ENCODE measurements around the gene ZNF169. TPM values are rescaled to one million over a fixed set of nuclear protein-coding genes. Genes with fewer than 3 reads are reported as not detected.
"Not testable (repeated sequence)": the region's sequence is repeated elsewhere in the genome, so short reads cannot be mapped to it uniquely, and the experiment has no call there.

The ZNF169 gene
- total RNA-seq, 1 donor from 2014 or later = 3.8 TPM

DNA sequence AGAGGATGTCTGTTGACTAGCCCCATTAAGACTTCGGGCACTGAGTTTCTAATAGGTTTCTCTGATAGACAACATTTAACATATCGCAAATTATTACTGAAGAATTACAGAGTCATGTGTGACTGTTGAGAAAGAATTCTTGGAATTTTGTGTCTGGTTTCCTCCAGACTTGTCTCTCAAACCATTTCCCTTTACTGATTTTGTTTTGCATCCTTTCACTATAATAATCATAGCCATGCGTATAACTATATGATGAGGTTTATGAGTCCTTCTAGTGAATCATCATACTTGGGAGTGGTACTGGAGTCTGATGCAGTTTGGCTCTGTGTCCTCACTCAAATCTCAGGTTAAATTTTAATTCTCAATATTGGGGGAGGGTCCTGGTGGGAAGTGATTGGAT is 27.0 kb downstream of the ZNF169 start:
- DNase-seq (ENCODE audit: low read depth, low spot score) = no peak

DNA sequence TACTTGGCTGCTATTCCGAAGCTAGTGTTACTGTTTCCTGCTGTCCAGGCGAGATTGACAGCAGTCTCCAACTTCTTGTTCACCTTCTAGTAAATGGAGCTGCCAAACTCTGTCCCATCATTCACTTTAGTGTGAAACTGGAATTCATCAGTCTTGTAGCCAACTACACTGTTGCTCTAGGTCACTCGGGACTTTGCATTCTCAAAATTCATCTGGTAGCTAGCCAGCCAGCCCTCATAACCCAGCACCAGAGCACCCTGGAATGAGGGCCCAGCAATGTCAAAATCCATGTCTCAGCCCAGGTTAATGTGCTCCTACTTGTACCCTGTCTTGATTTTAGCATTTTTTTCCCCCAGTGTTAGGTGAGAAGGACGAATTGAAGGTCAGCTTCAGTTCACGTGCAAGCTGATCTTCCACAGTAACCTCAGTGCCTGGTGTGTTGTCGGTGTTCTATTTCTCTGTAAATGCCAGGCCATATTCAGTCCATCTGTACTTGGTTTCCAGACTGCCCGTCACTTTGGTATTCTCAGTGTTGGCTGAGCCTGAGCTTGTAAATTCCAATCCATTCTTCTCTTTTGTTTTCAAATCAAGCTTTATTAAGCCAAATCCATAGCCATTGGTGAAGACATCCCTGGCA is 28.9 kb downstream of the ZNF169 start:
- no peak for DNase-seq (ENCODE audit: low read depth, low spot score)

DNA sequence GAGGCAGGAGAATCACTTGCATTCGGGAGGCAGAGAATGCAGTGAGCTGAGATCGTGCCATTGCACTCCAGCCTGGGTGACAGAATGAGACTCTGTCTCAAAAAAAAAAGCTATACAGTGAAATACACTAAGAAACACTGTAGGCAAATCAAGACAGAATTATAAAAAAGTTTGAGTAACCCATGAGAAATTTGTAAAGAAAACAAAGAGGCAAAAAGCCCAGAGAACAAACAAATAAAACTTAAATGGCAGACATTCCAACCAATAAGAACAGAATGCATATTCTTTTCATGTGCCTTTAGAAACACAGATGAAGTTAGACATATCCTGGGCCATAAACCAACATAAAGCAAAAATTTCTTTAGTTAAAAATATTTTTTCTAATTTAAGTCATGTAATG is 30.6 kb downstream of the ZNF169 start:
- DNase-seq (ENCODE audit: low read depth, low spot score) = no peak

DNA sequence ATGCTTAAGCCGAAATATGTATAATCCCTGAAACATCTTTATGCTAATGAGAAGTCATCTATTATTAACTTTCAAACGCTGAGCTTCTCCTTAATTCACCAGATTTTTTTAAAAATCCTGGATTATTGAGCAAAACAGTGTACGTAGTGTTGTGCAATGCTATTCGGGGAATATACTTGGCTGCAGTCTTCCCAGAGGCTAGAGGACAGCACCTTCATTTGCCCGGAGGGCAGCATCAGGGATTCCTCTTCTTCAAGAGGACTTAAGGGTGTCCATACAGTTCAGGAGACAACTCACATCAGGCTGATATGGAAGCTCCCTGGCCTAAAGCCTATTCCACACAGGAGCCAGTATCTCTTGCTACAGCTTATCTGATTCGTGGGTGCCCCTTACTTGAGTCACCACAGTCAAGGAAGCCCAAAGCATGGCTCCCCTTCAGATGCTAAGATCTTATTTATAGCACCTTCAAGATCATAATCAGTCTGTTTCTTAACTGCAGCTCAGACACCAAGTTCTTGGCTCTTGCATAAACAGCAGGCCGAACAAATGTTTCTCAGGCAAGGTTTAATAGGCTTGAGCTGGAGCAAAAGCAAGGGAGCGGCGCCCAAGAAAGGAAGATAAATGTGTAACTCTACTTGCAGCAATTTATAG is 40.0 kb downstream of the ZNF169 start:
- no peak for DNase-seq (ENCODE audit: low read depth, low spot score)

DNA sequence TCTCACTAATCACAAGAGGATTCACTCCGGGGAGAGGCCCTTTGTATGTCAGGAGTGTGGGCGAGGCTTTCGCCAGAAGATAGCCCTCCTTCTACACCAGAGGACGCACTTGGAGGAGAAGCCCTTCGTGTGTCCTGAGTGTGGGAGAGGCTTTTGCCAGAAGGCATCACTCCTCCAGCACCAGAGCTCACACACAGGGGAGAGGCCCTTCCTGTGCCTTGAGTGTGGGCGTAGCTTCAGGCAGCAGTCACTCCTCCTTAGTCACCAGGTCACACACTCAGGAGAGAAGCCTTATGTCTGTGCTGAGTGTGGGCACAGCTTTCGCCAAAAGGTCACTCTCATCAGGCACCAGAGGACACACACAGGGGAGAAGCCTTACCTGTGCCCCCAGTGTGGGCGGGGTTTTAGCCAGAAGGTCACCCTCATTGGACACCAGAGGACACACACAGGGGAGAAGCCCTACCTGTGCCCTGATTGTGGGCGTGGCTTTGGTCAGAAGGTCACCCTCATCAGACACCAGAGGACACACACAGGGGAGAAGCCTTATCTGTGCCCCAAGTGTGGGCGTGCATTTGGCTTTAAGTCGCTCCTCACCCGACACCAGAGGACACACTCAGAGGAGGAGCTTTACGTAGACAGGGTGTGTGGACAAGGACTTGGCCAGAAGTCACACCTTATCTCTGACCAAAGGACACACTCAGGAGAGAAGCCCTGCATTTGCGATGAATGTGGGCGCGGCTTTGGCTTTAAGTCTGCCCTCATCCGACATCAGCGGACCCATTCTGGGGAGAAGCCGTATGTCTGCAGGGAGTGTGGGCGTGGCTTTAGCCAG is 41.6 kb downstream of the ZNF169 start:
- DNase-seq (ENCODE audit: low read depth, low spot score) = no peak

DNA sequence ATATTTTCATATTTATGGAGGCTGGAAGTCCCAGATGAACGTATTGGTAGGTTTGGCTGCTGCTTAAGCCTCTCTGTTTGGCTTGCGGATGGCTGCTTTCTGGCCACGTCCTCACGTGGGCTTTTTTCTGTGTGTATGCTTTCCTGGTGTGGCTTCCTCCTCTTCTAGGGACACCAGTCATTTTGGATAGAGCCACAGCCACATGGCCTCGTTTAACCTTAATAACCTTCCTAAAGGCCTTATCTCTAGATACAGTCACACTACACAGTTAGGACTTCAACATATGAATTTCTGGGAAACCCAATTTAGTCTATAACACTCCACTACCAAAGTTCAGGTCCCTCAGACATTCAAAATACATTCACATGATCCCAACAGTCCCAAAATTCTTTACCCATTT is 42.5 kb downstream of the ZNF169 start:
- no peak for DNase-seq (ENCODE audit: low read depth, low spot score)

DNA sequence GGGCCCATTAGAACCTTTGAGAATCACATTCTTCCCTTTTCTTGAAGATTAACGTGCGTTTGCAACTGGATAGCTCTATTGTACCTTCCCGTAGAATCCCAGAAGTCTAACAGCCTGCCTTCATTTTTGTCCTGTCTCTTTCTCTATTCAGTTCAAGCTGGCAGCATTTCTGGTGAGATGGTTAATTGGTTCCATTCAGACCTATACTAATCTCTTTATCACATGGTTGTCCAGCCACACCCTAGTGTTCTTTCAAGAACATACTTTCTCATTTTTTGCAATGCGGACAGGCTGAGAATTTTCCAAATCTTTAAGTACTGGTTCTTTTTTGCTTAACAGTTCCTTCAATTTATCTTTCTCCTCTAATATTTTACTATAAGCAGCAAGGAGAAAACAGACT is 43.3 kb downstream of the ZNF169 start:
- no peak for DNase-seq (ENCODE audit: low read depth, low spot score)

DNA sequence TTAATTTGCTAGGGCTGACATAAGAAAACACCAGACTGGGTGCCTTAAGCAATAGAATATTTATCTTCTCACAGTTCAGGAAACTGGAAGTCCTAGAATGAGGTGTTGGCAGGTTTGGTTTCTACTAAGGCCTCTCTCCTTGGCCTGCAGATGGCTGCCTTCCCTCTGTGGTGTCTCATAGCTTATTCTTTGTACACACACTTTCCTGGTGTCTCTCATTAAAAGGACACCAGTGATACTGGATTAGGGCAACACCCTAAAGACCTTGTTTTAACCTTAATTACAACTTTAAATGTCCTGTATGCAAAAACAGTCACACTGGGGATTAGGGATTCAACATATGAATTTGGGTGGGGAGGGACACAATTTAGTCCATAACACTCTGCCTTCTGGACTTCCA is 44.2 kb downstream of the ZNF169 start:
- no peak for DNase-seq (ENCODE audit: low read depth, low spot score)

DNA sequence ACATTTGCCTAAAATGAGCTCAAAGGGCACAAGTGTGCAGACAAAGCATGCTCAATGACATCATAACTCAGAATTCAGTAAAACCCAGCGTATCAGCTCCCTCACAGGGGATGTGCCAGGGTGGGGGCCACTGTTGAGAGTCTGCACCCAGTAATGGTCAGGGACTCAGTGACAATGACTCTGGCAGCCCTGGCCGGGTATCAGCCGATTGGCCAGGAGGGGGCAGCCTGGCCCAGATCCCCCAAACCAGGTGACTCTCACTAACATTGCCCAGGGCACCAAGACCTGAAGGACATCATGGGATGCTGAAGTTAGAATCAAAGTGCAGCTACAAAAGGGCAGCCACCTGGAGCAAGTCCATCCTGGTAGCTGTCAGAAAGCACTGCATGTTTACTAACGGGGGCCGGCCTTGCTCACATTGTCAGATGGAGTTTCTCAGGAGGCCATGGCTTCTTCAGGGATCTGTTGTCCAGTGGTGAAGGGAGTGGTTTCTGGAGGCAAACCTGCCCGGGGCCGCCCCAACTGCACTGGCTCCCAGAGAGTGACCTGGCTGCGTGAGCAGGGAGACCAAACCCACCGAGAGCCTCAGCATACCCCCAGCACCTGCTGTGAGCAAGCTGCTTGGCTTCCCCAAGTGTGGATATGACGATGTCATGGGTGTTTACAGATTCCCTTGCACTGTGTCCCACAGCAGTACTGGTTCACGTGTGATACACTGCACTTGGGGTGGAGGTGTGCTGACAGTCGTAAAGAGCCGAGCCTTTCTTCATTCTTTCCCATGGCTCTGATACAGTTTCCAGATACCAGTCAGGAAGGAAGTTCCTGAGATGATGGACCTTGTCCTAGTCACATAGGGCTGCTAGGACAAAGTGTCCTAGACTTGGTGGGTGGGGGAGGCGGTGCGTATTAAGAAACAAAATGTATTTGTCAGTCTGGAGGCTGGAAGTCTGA is 56.2 kb downstream of the ZNF169 start:
- not testable (repeated sequence) for DNase-seq (ENCODE audit: low read depth, low spot score)

DNA sequence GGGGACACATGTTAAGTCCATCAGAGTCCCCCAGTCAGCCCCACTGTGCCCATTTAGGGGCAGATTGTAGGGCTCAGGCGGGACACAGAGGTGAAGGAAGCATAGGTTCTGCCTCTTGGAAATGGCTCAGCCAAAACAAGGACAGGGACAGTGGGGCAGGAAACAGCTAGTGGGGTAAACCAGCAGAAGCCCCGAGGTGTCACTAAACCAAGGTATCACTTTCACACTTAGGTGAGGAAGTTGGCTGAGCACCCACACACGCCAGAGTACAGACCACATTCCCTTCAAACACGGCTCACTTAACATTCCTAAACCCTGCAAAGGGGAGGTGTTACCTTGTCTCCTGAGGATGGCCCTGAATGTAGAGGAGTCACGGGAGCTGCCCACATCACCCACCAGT is 57.1 kb downstream of the ZNF169 start:
- not testable (repeated sequence) for DNase-seq (ENCODE audit: low read depth, low spot score)

DNA sequence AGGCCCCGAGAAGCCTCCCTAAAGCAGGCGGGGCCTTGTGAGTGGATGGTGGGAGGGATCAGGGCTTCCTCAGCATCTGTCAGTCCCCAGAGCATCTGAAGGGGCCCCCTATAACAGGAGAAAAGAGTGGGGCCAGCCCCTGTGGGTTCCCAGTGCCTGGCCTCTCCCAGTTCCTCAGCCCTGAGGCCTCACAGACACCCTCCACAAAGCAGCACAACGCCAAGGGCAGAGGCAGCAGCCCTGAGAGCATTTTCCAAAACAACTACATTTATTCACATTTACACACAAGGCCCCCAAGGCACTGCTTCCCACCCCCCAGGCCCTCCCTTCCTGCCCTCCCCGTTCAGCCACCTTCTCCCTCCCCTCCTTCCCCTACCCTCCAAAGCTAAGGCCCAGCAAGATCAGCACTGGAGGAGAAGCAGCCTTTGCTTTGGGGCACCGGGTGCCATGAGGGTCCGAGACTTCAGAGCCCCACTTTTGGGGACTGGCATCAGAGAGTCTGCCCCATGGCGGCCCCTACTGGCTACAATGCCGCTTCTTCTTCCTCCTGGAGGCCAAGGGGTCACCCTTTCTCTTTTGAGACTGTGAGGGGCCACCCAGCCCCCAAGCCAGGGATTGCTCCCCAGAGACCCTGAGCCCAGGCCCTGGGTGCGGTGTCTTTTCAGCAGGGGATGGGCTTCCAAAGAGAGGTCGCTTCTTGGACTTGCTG is 59.0 kb downstream of the ZNF169 start:
- DNase-seq (ENCODE audit: low read depth, low spot score) = not testable (repeated sequence)

DNA sequence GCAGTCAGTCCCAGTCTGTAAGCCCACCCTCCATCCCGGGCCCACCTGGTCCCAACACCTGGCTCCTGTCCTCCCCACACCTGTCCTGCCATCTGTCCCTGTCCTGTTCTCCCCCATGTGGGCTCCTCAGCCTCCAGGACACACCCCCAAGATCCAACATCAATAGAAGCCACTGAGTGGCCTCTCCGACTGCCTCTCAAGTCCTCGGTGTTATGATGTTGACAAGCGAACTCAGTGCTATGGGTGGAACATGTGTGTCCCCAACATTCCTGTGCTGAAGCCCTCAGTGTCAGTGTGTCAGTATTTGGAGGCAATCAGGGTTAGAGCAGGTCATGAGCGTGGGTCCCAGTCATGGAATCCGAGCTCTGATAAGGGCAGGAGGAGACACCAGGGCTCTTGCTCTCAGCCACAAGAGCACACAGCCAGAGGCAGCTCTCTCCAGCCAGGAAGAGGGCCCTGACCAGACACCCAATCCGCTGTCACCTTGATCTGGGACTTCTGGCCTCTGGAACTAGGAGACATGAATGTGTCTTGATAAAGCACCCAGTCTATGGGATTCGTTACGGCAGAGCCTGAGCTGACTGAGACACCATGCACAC is 63.3 kb downstream of the ZNF169 start:
- not testable (repeated sequence) for DNase-seq (ENCODE audit: low read depth, low spot score)

DNA sequence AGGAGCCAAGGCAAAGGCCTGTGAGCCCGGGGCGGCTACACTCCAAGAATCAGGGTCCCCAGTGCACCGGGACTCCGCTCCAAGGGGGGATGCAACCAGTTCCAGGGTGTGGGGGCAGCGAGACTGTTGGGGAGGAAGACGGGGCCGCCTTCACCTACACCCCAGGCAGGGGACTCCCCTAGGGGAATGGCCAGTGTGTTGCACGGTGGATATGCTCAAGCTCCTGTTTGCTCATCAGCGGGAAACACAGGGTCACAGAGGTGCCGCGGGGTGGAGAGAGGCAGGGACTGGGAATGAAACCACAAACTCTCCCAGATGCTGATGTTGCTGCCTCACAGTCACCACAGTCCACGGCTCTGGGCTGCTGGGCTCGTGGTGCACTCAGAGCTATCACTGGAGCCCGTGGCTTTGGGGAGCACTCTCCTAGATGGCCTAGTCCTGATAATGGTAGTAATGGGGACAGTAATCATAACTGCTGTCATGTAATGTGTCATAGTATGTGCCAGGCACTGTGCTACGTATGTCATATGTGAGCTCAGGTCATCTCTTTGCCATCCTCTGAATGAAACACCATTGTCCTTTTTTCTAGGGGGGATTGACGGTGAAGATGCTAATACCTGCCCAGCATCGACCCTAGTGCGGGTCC is 64.2 kb downstream of the ZNF169 start:
- not testable (repeated sequence) for DNase-seq (ENCODE audit: low read depth, low spot score)

DNA sequence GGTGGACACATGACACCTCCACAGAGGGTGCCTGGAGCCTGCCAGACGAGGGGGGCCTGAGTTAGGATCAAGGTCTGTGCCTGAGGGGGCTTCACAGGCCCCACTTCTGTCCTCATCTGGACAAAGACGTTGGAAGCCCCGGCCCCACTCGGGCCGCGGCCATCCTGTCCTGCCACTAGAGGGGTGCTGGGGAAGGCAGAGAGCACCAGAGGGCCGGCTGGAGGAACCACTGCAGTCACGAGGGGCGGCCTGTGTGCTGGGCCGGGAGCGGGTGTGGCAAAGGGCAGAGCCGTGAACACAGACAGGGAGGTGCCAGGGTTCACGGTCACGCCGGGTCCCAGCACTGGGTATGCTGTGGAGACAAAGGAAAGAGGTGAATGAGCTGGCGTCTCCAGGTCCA is 66.5 kb downstream of the ZNF169 start:
- not testable (repeated sequence) for DNase-seq (ENCODE audit: low read depth, low spot score)

DNA sequence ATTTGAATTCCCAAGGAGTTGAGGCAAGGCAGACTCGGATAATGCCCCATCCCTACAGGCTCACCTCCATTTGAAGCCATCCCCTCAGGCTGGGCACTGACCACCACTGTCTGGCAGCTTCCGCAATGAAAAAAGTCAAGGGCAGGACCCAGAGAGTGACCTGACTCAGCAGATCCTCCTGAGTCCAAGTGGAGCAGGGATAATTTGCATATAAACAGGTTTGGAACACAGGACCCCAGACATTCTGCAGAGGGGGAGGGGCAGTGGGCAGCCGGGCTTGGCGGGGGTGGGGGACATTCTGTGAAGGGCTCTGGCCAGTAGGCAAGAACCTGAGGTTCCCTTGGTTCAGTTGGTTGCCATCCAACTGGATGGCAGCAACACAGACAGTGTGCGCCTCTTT is 69.4 kb downstream of the ZNF169 start, which contains the start of gene NUTM2F:
Gene NUTM2F, minus strand, starts transcription at position 101 of the 400 bp plus-strand sequence. Its CDS starts 21 bp downstream, at position 80.
- not testable (repeated sequence) for DNase-seq (ENCODE audit: low read depth, low spot score)

DNA sequence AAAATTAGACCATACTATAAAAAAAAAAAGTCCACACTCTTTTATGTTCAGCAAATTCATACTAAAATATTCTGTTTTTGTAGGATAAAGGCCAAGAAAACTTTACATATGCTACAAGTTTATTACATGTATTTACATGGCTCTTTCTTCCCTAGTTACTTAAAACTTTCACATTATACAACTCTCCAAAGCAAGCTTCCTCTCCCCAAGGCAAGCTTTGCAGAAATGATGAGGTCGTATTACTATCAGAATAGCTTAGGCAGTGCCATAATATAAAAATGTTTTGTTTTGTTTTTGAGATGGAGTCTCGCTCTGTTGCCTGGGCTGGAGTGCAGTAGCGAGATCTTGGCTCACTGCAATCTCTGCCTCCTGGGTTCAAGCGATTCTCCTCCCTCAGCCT is 77.3 kb downstream of the ZNF169 start:
- not testable (repeated sequence) for DNase-seq (ENCODE audit: low read depth, low spot score)

DNA sequence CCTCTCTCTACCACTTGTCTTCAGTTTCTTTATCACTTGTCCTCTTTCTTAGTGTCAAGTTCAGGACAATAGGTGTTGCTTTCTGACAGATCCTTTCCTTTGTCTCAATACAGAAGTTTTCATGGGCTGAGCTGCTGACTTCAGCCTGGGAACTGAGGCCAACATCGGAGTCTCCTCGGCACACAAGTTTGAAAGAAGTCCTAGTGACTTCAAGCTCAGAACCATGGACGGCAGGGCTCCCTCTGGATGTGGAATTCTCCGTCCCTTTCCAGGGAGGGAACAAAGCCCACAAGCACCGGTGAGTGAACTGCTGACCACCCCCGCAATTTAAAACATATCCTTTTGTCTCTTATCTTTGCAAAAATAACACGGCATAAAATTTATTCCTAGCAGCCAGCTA is 79.6 kb downstream of the ZNF169 start:
- DNase-seq (ENCODE audit: low read depth, low spot score) = not testable (repeated sequence)

DNA sequence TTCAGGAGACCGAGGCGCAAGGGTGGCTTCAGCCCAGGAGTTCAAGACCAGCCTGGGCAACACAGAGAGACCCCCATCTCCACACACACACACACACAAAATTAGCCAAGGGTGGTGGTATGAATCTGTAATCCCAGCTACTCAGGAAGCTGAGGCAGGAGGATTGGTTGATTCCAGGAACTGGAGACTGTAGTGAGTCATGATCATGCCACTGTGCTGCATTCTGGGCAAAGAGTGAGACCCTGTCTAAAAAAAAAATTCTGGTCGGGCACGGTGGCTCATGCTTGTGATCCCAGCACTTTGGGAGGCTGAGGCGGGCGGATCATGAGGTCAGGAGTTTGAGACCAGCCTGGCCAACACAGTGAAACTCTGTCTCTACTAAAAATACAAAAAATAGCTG is 80.6 kb downstream of the ZNF169 start:
- DNase-seq (ENCODE audit: low read depth, low spot score) = not testable (repeated sequence)

DNA sequence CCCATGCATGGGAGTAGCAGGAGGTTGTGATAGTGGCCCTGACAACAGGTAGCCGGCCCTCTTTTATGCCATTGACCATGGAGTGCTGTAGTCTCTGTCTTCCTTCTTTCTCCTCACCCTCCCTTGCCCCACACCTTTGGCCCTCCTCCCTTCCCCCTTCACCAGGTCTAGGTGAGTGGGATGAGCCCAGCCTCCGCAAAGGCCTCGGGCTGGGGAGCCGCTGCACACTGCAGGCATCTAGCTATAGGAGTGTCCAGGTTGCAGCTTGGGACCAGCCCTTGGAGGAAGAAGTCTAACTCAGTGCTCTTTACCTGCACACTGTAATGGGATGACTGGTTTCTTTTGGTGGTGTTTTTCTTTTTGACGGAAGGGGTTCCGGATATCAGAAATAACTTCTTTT is 81.7 kb downstream of the ZNF169 start:
- not testable (repeated sequence) for DNase-seq (ENCODE audit: low read depth, low spot score)

DNA sequence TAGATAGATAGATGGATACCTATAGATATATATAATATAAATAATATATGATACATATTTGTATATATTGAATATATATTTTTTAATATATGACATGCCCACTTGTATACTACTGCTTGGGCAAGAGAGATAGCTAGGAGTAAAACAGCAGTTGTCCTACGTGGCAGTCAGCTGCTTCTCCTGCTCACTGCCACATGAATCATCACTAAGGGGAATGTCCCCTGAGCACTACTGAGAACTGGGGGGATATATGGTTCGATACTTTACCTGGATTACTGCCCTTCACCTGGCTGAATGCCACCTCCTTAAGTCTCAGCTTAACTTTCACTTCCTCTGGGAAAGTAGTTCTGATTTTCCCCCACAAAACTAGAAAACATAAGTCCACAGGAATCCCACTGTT is 82.6 kb downstream of the ZNF169 start:
- not testable (repeated sequence) for DNase-seq (ENCODE audit: low read depth, low spot score)
